Measurements from ENCODE around the gene RPS3. TPM values are rescaled to one million over a fixed set of nuclear protein-coding genes. Genes with fewer than 3 reads are reported as not detected.
"Not testable (repeated sequence)": the region's sequence is repeated elsewhere in the genome, so short reads cannot be mapped to it uniquely, and the experiment has no call there.

The RPS3 gene
- total RNA-seq, 1 donor from 2014 or later, result 2,822 TPM

DNA sequence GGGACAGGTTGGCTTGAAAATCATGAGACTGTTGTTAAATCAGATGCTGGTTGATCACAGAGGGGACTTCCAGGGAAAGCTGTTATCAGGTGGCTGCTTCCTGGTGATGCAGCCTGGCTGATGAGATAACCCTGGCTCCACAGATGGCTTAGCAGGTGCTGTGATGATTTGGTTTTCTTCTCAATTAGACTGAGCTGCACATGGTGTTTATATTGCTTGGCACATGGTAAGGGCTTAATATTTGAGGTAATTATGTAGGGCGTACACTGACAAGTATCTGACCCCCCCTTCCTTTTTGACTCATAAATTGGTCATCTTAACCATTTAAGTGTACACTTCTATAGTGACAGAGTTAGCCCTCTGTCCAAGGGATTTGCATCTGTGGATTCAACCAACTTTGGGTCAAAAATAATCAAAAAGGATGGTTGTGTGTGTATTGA, 7.0 kb downstream of the RPS3 start:
- H3K27me3 Mint-ChIP-seq (ENCODE audit: insufficient read depth), result no peaks in the 10 kb centered on the region
- no peak overlapping the region for H3K4me3 Mint-ChIP-seq
- no peak for DNase-seq (ENCODE audit: low spot score)
- H3K27ac Mint-ChIP-seq, result no peak overlapping the region
- intact Hi-C loops (cut with micrococcal nuclease), result no loop called here
- peaks cover 62% of the 10 kb centered on the region for H3K36me3 Mint-ChIP-seq (ENCODE audit: low read depth)
- H3K4me1 Mint-ChIP-seq (ENCODE audit: low read depth), result peaks cover 47% of the 10 kb centered on the region
- H3K9me3 Mint-ChIP-seq, result no peaks in the 10 kb centered on the region

DNA sequence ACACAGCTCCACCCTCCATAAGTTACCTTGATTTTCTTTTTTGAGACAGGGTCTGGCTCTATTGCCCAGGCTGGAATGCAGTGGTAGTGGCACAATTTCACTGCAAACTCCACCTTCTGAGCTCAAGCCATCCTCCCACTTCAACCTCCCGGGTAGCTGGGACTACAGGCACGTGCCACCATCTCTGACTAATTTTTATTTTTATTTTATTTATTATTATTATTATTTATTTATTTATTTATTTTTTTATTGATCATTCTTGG, 9.6 kb downstream of the RPS3 start:
- Mint-ChIP-seq H3K4me3 (no peak overlapping the region), H3K27ac (no peak overlapping the region), H3K36me3 (ENCODE audit: low read depth) (peaks cover 41% of the 10 kb centered on the region), H3K9me3 (no peaks in the 10 kb centered on the region), H3K4me1 (ENCODE audit: low read depth) (peaks cover 22% of the 10 kb centered on the region), H3K27me3 (ENCODE audit: insufficient read depth) (no peaks in the 10 kb centered on the region)
- intact Hi-C loops (cut with micrococcal nuclease), result loop anchor here (1.0 kb wide), 1 partner anchor 10 kb away; the partner anchor contains the start of gene RPS3
- no peak for DNase-seq (ENCODE audit: low spot score)

DNA sequence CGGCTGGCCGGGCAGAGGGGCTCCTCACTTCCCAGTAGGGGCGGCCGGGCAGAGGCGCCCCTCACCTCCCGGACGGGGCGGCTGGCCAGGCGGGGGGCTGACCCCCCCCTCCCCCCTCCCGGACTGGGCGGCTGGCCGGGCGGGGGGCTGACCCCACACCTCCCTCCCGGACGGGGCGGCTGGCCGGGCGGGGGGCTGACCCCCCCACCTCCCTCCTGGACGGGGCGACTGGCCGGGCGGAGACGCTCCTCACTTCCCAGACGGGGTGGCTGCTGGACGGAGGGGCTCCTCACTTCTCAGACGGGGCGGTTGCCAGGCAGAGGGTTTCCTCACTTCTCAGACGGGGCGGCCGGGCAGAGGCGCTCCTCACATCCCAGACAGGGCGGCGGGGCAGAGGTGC, 10.7 kb downstream of the RPS3 start:
- DNase-seq (ENCODE audit: low spot score); H3K27me3 Mint-ChIP-seq (ENCODE audit: insufficient read depth); intact Hi-C loops (cut with micrococcal nuclease); H3K9me3 Mint-ChIP-seq; H3K27ac Mint-ChIP-seq; H3K4me3 Mint-ChIP-seq: not testable (repeated sequence)
- H3K36me3 Mint-ChIP-seq (ENCODE audit: low read depth), result peaks cover 31% of the 10 kb centered on the region
- H3K4me1 Mint-ChIP-seq (ENCODE audit: low read depth), result peaks cover 13% of the 10 kb centered on the region

DNA sequence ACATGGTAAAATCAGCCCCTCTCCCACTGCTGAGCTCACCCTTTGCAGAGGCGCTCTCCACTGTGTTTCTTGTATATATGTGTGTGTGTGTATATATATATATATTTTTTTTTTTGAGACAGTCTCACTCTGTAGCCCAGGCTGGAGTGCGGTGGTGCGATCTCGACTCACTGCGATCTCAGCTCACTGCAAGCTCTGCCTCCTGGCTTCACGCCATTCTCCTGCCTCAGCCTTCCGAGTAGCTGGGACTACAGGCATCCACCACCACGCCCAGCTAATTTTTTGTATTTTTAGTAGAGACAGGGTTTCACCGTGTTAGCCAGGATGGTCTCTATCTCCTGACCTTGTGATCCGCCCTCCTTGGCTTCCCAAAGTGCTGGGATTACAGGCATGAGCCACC, 13.8 kb downstream of the RPS3 start:
- peaks cover 16% of the 10 kb centered on the region for H3K36me3 Mint-ChIP-seq (ENCODE audit: low read depth)
- H3K27me3 Mint-ChIP-seq (ENCODE audit: insufficient read depth); H3K4me1 Mint-ChIP-seq (ENCODE audit: low read depth); H3K27ac Mint-ChIP-seq; H3K4me3 Mint-ChIP-seq; intact Hi-C loops (cut with micrococcal nuclease); DNase-seq (ENCODE audit: low spot score); H3K9me3 Mint-ChIP-seq: not testable (repeated sequence)

DNA sequence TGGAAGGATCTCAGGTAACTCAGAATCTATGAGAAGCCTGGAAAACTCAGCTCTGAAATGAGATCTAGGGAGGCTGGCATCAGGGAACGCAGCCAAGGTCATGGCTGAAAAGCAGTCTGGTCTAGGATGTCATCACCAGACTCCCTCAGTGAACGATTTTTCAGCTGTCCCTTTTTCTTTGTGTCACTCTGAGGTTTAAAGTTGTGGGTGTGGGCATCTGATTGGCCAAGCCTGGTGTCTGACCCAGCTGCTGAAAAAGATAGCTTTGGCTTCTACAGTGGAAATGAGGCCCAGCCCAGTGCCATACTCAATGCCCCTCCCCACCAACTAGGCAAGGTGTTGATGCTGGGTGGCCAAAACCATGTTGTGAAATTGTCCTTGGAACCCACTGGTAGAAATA, 14.5 kb downstream of the RPS3 start:
- intact Hi-C loops (cut with micrococcal nuclease), result no loop called here
- Mint-ChIP-seq H3K36me3 (ENCODE audit: low read depth) (peaks cover 12% of the 10 kb centered on the region), H3K4me1 (ENCODE audit: low read depth) (no peaks in the 10 kb centered on the region), H3K4me3 (no peak overlapping the region), H3K27me3 (ENCODE audit: insufficient read depth) (no peaks in the 10 kb centered on the region), H3K9me3 (no peaks in the 10 kb centered on the region), H3K27ac (no peak overlapping the region)
- no peak for DNase-seq (ENCODE audit: low spot score)

DNA sequence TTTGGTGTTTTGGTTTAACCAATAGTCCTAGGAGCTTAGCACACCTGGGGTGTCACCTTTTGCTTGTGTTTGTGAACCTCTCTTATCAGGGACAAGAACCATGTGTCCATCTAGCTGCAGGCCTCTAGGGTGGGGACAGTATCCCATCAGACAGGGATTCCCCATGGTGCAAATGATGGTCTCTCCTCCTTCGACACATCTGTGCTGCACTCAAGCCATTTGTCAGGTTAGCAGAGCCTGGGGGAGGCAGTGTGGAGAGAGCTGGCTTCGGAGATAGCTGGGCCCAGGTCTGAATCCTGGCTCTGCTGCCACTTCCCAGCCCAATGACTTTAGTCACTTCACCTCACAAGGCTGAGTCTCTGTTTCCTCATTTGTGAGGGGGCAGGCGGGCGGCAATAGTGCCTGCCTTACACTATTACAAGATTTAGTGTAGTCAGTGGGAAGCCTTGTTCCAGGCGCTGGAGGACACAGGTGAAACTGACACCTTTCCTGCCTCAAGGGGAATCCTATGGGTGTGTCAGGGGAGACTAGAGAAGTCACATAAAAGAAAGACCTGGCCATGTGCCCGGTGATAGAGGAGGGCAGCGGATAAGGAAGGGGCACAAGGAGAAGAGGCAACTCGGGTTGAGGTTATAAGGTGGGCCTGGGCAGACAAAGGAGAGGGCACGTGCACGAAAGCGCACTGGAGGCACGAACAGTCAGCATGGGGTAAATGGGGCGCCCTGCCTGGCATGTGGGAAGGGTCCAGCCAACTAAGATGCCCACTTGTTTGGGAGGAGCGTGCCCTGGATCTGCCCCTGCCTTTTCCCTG, 21.1 kb downstream of the RPS3 start:
- peaks cover 12% of the 10 kb centered on the region for H3K36me3 Mint-ChIP-seq (ENCODE audit: low read depth)
- intact Hi-C loops (cut with micrococcal nuclease), result no loop called here
- no peaks in the 10 kb centered on the region for H3K27me3 Mint-ChIP-seq (ENCODE audit: insufficient read depth)
- H3K4me1 Mint-ChIP-seq (ENCODE audit: low read depth), result no peaks in the 10 kb centered on the region
- no peak for DNase-seq (ENCODE audit: low spot score)
- H3K9me3 Mint-ChIP-seq, result no peaks in the 10 kb centered on the region
- H3K27ac Mint-ChIP-seq, result no peak overlapping the region
- no peak overlapping the region for H3K4me3 Mint-ChIP-seq

DNA sequence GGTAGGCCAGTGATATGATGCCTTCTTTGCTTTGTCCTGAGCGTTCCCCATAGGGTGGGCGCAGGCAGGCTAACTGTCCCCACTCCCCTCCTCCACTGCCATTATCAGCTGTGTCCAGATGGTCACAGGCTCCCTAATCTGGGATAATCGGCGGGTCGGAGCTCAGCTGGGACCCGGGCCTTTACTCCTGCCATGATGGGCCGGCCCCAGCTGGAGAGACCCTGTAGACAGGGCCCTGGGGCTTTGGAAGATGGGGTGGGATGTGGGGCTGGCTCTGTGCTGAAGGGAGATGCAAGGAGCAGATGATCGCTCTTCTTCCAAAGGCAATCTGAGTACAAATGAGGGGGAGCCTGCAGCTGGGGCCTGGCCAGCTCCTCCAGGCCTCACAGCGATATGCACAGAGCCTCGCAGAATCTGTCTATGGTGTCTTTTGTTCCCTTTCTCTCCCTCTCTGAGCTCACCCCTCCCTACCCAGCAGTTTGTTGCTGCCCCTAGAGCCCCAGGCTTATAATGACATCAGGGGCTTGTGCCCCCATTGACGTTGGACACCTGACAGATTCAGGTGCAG, 21.8 kb downstream of the RPS3 start:
- intact Hi-C loops (cut with micrococcal nuclease), result no loop called here
- H3K4me3 Mint-ChIP-seq, result no peak overlapping the region
- no peaks in the 10 kb centered on the region for H3K9me3 Mint-ChIP-seq
- no peaks in the 10 kb centered on the region for H3K4me1 Mint-ChIP-seq (ENCODE audit: low read depth)
- H3K27ac Mint-ChIP-seq, result no peak overlapping the region
- peaks cover 12% of the 10 kb centered on the region for H3K36me3 Mint-ChIP-seq (ENCODE audit: low read depth)
- DNase-seq (ENCODE audit: low spot score), result no peak
- H3K27me3 Mint-ChIP-seq (ENCODE audit: insufficient read depth), result no peaks in the 10 kb centered on the region

DNA sequence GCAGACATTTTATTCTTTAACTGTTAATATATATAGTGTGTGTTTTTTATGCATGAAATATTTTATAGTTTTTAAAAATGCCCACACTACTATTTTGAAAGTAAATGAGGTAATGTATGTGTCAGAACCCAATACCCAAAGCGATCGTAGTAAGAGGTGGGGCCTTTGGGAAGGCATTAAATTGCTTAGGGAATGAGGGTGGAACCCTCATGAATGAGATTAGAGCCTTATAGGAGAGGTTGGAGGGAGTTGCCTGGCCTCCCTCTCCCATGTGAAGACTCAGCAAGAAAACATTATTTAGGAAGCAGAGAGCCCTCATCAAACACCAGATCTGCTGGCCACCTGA, 22.6 kb downstream of the RPS3 start:
- Mint-ChIP-seq H3K4me1 (ENCODE audit: low read depth) (no peaks in the 10 kb centered on the region), H3K9me3 (no peaks in the 10 kb centered on the region), H3K27ac (no peak overlapping the region), H3K36me3 (ENCODE audit: low read depth) (peaks cover 9% of the 10 kb centered on the region), H3K27me3 (ENCODE audit: insufficient read depth) (peaks cover 3% of the 10 kb centered on the region), H3K4me3 (no peak overlapping the region)
- no peak for DNase-seq (ENCODE audit: low spot score)
- intact Hi-C loops (cut with micrococcal nuclease), result no loop called here

DNA sequence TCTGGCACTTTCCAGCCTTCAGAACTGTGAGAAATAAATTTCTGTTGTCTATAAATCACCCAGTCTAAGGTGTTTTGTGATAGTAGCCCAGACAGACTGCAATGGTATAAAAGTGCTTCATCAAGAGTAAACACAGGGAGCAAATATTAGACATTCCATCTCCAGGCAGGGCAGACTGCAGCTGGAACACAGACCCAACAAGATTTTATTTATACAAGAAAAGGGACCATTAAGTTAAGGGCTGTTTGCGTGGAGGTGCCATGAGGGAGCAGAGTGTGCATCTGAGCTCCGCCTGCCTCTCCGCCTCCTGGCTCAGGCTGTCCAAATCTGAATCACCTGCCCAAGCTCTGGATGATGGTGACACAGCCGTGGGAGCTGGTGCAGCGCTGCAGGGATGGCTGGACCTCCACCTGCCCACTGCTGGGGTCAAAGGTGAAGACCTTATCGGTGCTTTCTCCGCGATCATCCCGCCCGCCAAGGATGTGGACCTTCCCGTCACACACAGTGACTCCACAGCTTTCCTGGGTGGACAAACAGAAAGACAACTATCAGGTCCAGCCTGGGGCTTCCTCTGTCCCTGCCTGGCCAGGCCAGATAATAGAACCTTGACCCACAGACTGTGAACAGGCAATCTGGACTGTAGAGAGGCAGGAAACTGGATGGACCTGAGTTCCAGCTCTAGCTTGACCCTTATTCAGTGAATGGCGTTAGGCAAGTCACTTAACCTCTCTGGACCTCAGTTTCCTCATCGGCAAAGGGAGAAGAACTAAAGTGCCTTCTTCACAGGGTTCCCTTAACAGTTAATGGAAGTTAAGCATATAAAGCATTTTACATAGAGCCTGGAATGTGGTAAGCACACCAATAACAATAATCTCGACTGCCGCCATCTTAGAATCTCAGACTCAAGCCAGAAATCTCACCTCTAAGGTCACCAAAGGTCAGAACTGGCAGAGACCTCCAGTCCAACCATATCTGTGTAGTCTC, 23.2 kb downstream of the RPS3 start:
- DNase-seq (ENCODE audit: low spot score), result no peak
- H3K9me3 Mint-ChIP-seq, result no peaks in the 10 kb centered on the region
- intact Hi-C loops (cut with micrococcal nuclease), result no loop called here
- no peak overlapping the region for H3K27ac Mint-ChIP-seq
- peaks cover 8% of the 10 kb centered on the region for H3K36me3 Mint-ChIP-seq (ENCODE audit: low read depth)
- H3K4me1 Mint-ChIP-seq (ENCODE audit: low read depth), result no peaks in the 10 kb centered on the region
- H3K27me3 Mint-ChIP-seq (ENCODE audit: insufficient read depth), result peaks cover 8% of the 10 kb centered on the region
- H3K4me3 Mint-ChIP-seq, result no peak overlapping the region

DNA sequence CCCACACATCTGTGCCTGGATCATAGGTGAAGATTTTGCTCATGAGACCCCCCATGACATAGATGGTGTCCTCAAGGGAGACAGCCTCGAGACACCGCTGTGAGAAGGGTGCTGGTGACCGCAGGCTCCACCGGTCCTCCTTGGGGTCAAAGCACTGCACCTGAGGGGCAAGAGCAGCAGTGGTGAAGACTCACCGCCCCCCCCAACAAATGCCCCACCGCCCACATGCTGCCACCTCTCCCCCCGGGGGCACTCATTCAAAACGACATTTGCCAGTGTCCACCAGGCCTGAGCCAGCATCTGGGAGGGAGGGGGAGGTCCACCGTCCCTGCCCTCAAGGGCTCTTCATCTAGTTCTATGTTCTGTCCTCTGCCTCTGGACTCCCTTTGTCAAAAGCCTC, 24.4 kb downstream of the RPS3 start:
- Mint-ChIP-seq H3K4me1 (ENCODE audit: low read depth) (peaks cover 1% of the 10 kb centered on the region), H3K27me3 (ENCODE audit: insufficient read depth) (peaks cover 18% of the 10 kb centered on the region), H3K9me3 (no peaks in the 10 kb centered on the region), H3K4me3 (no peak overlapping the region), H3K27ac (no peak overlapping the region), H3K36me3 (ENCODE audit: low read depth) (peaks cover 8% of the 10 kb centered on the region)
- intact Hi-C loops (cut with micrococcal nuclease), result no loop called here
- no peak for DNase-seq (ENCODE audit: low spot score)

DNA sequence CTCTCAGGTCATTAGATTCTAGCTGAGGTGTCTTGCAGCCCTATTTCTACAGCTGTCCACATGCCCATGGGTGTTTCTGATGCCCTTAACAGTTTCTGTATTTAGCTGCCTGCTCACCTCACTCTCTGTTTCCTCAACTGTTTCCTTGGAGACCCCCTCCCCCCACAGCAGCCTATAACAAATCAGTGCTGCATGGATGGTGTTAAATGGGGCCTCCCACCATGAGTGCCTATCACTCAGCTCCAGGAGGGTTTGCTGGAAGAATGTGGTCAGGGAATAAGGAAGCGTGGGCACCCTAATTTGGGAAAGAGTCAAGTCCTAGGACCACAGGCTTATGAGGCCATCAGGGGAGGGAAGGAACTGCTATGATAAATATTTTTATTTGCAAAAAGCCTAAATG, 25.1 kb downstream of the RPS3 start:
- Mint-ChIP-seq H3K4me1 (ENCODE audit: low read depth) (peaks cover 8% of the 10 kb centered on the region), H3K27me3 (ENCODE audit: insufficient read depth) (peaks cover 24% of the 10 kb centered on the region), H3K27ac (no peak overlapping the region), H3K36me3 (ENCODE audit: low read depth) (peaks cover 13% of the 10 kb centered on the region), H3K9me3 (peaks cover 2% of the 10 kb centered on the region), H3K4me3 (no peak overlapping the region)
- no peak for DNase-seq (ENCODE audit: low spot score)
- intact Hi-C loops (cut with micrococcal nuclease), result no loop called here

DNA sequence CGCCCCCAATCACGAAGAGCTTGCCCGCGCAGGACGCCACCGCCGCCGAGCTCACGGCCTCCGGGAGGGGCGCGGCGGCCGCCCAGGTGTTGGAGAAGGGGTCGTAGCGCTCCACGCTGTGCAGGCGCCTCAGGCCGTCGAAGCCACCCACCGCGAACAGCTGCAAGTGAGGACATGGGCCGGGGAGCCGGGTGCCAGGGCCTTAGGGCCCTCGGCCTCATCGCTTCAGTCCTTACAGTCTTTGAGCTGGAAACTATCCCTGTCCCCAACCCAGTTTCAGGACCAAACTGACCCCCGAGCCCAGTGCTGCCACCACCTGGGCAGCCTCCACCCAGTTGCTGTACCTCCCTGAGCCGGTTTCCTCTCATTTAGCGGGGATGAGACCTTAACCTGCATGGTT, 26.1 kb downstream of the RPS3 start:
- intact Hi-C loops (cut with micrococcal nuclease), result no loop called here
- Mint-ChIP-seq H3K4me3 (no peak overlapping the region), H3K36me3 (ENCODE audit: low read depth) (peaks cover 13% of the 10 kb centered on the region), H3K9me3 (peaks cover 3% of the 10 kb centered on the region), H3K4me1 (ENCODE audit: low read depth) (peaks cover 10% of the 10 kb centered on the region), H3K27ac (no peak overlapping the region), H3K27me3 (ENCODE audit: insufficient read depth) (peaks cover 26% of the 10 kb centered on the region)
- DNase-seq (ENCODE audit: low spot score), result no peak

DNA sequence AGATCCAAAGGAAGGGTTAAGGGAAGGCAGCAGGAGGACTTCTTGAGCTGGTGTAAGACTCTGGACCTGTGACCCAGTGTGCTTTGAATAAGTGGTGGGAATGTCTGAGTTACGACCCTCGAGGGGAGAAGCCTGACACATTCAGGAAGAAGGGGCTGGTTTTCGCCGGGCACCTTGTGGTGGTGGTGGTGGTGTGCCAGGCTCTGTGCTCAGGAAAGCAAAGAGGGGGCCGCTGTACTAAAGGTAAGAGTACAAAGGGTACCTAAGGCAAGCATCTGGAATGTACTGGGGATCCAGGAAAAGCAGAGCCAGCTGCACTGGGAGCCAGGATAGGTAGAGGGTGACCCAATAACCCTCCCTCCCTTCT, 27.4 kb downstream of the RPS3 start:
- peaks cover 38% of the 10 kb centered on the region for H3K27me3 Mint-ChIP-seq (ENCODE audit: insufficient read depth)
- peaks cover 3% of the 10 kb centered on the region for H3K9me3 Mint-ChIP-seq
- no peak overlapping the region for H3K4me3 Mint-ChIP-seq
- H3K36me3 Mint-ChIP-seq (ENCODE audit: low read depth), result peaks cover 13% of the 10 kb centered on the region
- DNase-seq (ENCODE audit: low spot score), result no peak
- no peak overlapping the region for H3K27ac Mint-ChIP-seq
- H3K4me1 Mint-ChIP-seq (ENCODE audit: low read depth), result peaks cover 20% of the 10 kb centered on the region
- intact Hi-C loops (cut with micrococcal nuclease), result no loop called here

Data from activated T-helper 1 cell treated with anti-CD3 and anti-CD28 coated beads, Interleukin-12 subunit alpha, Interleukin-12 subunit beta, Interleukin-2, Interleukin-4 antibody, amounts not matched to agents 30 ng/mL and 10 ng/mL and 1 ng/mL, durations not matched to agents 14 hours and 24 hours and 36 hours (primary cell).